HCT116 (cell line): ENCODE results near the gene UNC93B1. TPM values are rescaled to one million over a fixed set of nuclear protein-coding genes. Genes with fewer than 3 reads are reported as not detected.
"Not testable (repeated sequence)": the region's sequence is repeated elsewhere in the genome, so short reads cannot be mapped to it uniquely, and the experiment has no call there.

Source experiments
- ATAC-seq: fragments of 200-7000 bp; cut with Tn5 transposase; 2 replicates; pipeline ENCODE4 v1.9.1; 2020; ENCODE audit warnings: mild to moderate bottlenecking, moderate library complexity
- BruUV-seq: library from RNA; stranded (reverse); fragments of 400-500 nt; replicated peaks from 2 replicates; lab custom pipeline; 2021; lab: Mats Ljungman, UMichigan
- CTCF ChIA-PET: fragments of 300-600 bp; sonication (Branson Sonifier 250); formaldehyde crosslinking; loops from one replicate; lab custom pipeline; 2021; ENCODE audit warnings: antibody characterized with exemption; lab: Charles Lee
- POLR2A ChIA-PET: fragments of 300-600, 350-600 bp; sonication (Branson Sonifier 250); formaldehyde crosslinking; loops from one replicate; lab custom pipeline; 2021; ENCODE audit warnings: antibody characterized with exemption; lab: Charles Lee
- RAD21 ChIA-PET, 2 experiments: fragments of 300-600 bp; sonication (Branson Sonifier 250); formaldehyde crosslinking; loops; one replicate each; lab custom pipeline; 2023; ENCODE audit warnings: low total read pairs in 2 of 2; ENCODE audit not compliant: uncharacterized antibody in 2 of 2, unreplicated experiment in 2 of 2, low non-redundant PET in 1 of 2; lab: Charles Lee
- DNase-seq: peaks from one replicate; pipeline ENCODE4 v3.0.0-alpha.2; 2010; ENCODE audit warnings: low read depth, low spot score
- H2AFZ ChIP-seq: fragments of 200-600 bp; shearing (Covaris generic), sonication (generic); 2 replicates; pipeline ENCODE4 v1.6.1; 2017; ENCODE audit warnings: low read depth, mixed run types, mixed read lengths, antibody characterized with exemption, low read length; ENCODE audit not compliant: poor library complexity, severe bottlenecking
- H3K27ac ChIP-seq: 2 replicates; pipeline ENCODE4 v1.5.1; 2012; ENCODE audit warnings: low read depth, low read length
- H3K27me3 ChIP-seq: fragments of 200-600 bp; sonication (generic); 2 replicates; pipeline ENCODE4 v1.6.1; 2016; ENCODE audit warnings: mixed run types, low read length, mixed read lengths; ENCODE audit not compliant: insufficient read depth
- H3K36me3 ChIP-seq, 2 experiments: fragments of 200-500 bp in 1 of 2; fragments of 200-600 bp in 1 of 2; sonication (Bioruptor generic) in 1 of 2; sonication (generic) in 1 of 2; 2 replicates each; pipeline versions ENCODE4 v1.5.1 to v1.6.1; 2014 to 2016; ENCODE audit warnings: low read length in 2 of 2, inconsistent platforms in 1 of 2, mixed read lengths in 1 of 2, mixed run types in 1 of 2; ENCODE audit not compliant: insufficient read depth in 2 of 2, control insufficient read depth in 1 of 2
- H3K4me1 ChIP-seq, 2 experiments: fragments of 200-600 bp in 1 of 2; sonication (generic) in 1 of 2; 2 replicates each; pipeline versions ENCODE4 v1.5.1 to v1.6.1; 2012 to 2017; ENCODE audit warnings: low read length in 2 of 2, inconsistent platforms in 1 of 2, mild to moderate bottlenecking in 1 of 2, mixed read lengths in 1 of 2, mixed run types in 1 of 2, moderate library complexity in 1 of 2; ENCODE audit not compliant: insufficient read depth in 2 of 2, control insufficient read depth in 1 of 2
- H3K4me2 ChIP-seq: fragments of 200-600 bp; sonication (generic); 2 replicates; pipeline ENCODE4 v1.6.1; 2017; ENCODE audit warnings: mixed run types, low read length, mixed read lengths
- H3K4me3 ChIP-seq, 2 experiments: fragments of 200-600 bp in 1 of 2; sonication (generic) in 1 of 2; replicated peaks in 1 of 2; 2 replicates each; pipeline ENCODE4 v1.5.1; 2011 to 2016; ENCODE audit warnings: low read length in 2 of 2, control low read depth in 1 of 2, low read depth in 1 of 2, mild to moderate bottlenecking in 1 of 2, mixed read lengths in 1 of 2, mixed run types in 1 of 2
- H3K79me2 ChIP-seq: fragments of 200-600 bp; sonication (generic); 2 replicates; pipeline ENCODE4 v1.6.1; 2017; ENCODE audit warnings: mild to moderate bottlenecking, mixed run types, low read length, moderate library complexity, mixed read lengths; ENCODE audit not compliant: insufficient read depth
- H3K9ac ChIP-seq: fragments of 200-600 bp; sonication (generic); 2 replicates; pipeline ENCODE4 v1.6.1; 2016; ENCODE audit warnings: low read length, mixed read lengths
- H3K9me2 ChIP-seq: fragments of 200-600 bp; sonication (generic), shearing (Covaris generic); 2 replicates; pipeline ENCODE4 v1.6.1; 2017; ENCODE audit warnings: mixed run types, mild to moderate bottlenecking, moderate library complexity; ENCODE audit not compliant: insufficient read depth
- H3K9me3 ChIP-seq, 2 experiments: fragments of 200-500 bp in 1 of 2; fragments of 200-600 bp in 1 of 2; sonication (Bioruptor generic) in 1 of 2; sonication (generic) in 1 of 2; 2 replicates each; pipeline ENCODE4 v1.6.1; 2014 to 2017; ENCODE audit warnings: low read length in 2 of 2, mixed read lengths in 2 of 2, inconsistent platforms in 1 of 2, low read depth in 1 of 2, mild to moderate bottlenecking in 1 of 2, mixed run types in 1 of 2, moderate library complexity in 1 of 2; ENCODE audit not compliant: control insufficient read depth in 1 of 2, insufficient read depth in 1 of 2
- H4K20me1 ChIP-seq: fragments of 200-600 bp; sonication (generic), shearing (Covaris generic); 2 replicates; pipeline ENCODE4 v1.6.1; 2017; ENCODE audit warnings: mixed run types, mild to moderate bottlenecking, moderate library complexity; ENCODE audit not compliant: insufficient read depth
- CBX3 ChIP-seq: IDR thresholded peaks from 2 replicates; pipeline ENCODE4 v1.6.1; 2012; ENCODE audit warnings: low read depth
- CEBPB ChIP-seq: IDR thresholded peaks from 2 replicates; pipeline ENCODE4 v1.6.1; 2012; ENCODE audit warnings: low read depth
- CTCF ChIP-seq, 3 experiments: fragments of 200-600 bp in 1 of 3; sonication (generic) in 1 of 3; IDR thresholded peaks in 2 of 3; conservative IDR thresholded peaks in 1 of 3; 2 replicates each; pipeline ENCODE4 v1.5.1; 2012 to 2017; ENCODE audit warnings: low read depth in 2 of 3, low read length in 2 of 3, antibody characterized with exemption in 1 of 3, borderline replicate concordance in 1 of 3, control low read depth in 1 of 3, mild to moderate bottlenecking in 1 of 3, mixed read lengths in 1 of 3, mixed run types in 1 of 3, moderate library complexity in 1 of 3; ENCODE audit not compliant: insufficient read depth in 1 of 3
- EGR1 ChIP-seq: IDR thresholded peaks from 2 replicates; pipeline ENCODE4 v1.6.1; 2012; ENCODE audit warnings: low read depth
- ELF1 ChIP-seq: IDR thresholded peaks from 2 replicates; pipeline ENCODE4 v1.6.1; 2012; ENCODE audit warnings: low read depth, borderline replicate concordance
- EZH2phosphoT487 ChIP-seq: fragments of 200-600 bp; IDR thresholded peaks from 2 replicates; pipeline ENCODE4 v1.6.1; 2018; ENCODE audit warnings: antibody characterized with exemption, borderline replicate concordance
- FOSL1 ChIP-seq: IDR thresholded peaks from 2 replicates; pipeline ENCODE4 v1.6.1; 2012; ENCODE audit warnings: low read depth
- JUND ChIP-seq: IDR thresholded peaks from 2 replicates; pipeline ENCODE4 v1.6.1; 2012
- SIN3A ChIP-seq: IDR thresholded peaks from 2 replicates; pipeline ENCODE4 v1.6.1; 2012; ENCODE audit warnings: low read depth
- SP1 ChIP-seq: IDR thresholded peaks from 2 replicates; pipeline ENCODE4 v1.6.1; 2012; ENCODE audit warnings: low read depth
- SRF ChIP-seq: IDR thresholded peaks from 2 replicates; pipeline ENCODE4 v1.6.1; 2012; ENCODE audit warnings: low read depth
- ZFX ChIP-seq: fragments of 450-650 bp; IDR thresholded peaks from 2 replicates; pipeline ENCODE4 v1.6.1; 2017
- intact Hi-C: fragments of 100-400 bp; cut with micrococcal nuclease; formaldehyde crosslinking; loops from 2 replicates; pipeline ENCODE4 v1.10.0; 2022
- total RNA-seq: library from RNA; stranded (reverse); gene quantifications from one replicate; pipeline ENCODE4 v1.2.1, GENCODE V29; 2021; ENCODE audit not compliant: unreplicated experiment
- TF ChIP-seq, protein P1 (sequence below): IDR thresholded peaks from 2 replicates; pipeline ENCODE4 v1.6.1; 2011; ENCODE audit warnings: mild to moderate bottlenecking, low read length, moderate library complexity; ENCODE audit not compliant: insufficient replicate concordance; ENCODE audit errors: extremely low read depth

Gene UNC93B1
- total RNA-seq, 1 experiment from 2014 or later, result 72.9 TPM

- DNase-seq (no peak), ATAC-seq (no peak)
- Histone ChIP-seq H3K9ac (no peak overlapping the region), H3K9me3 (no peaks in the 10 kb centered on the region), H4K20me1 (no peaks in the 10 kb centered on the region), H2AFZ (no peak overlapping the region), H3K4me1 (peaks cover 5% of the 10 kb centered on the region in 2 experiments; a peak in 3 of 4 replicates), H3K27me3 (no peaks in the 10 kb centered on the region), H3K4me3 (no peak overlapping the region), H3K4me2 (no peak overlapping the region), H3K9me2 (no peaks in the 10 kb centered on the region)
- ChIA-PET RAD21 (no interaction called here), POLR2A (no interaction called here)
- intact Hi-C loops, result no loop called here
- BruUV-seq, result no TSS peak
- TF ChIP-seq ELF1 (no peak), SRF (no peak), FOSL1 (no peak), EGR1 (no peak), CBX3 (no peak), CTCF (IDR thresholded peaks at IDR 0.05 in 2 of 3, conservative IDR thresholded peaks at IDR 0.05 in 1 of 3; ENCODE audit: borderline replicate concordance in 1 of 3, insufficient read depth in 1 of 3, low read depth in 2 of 3, low read length in 2 of 3) (no peak), EZH2phosphoT487 (no peak), SIN3A (no peak), JUND (no peak), SP1 (no peak), CEBPB (no peak), ZFX (no peak)
- TF ChIP-seq, protein P1, sequence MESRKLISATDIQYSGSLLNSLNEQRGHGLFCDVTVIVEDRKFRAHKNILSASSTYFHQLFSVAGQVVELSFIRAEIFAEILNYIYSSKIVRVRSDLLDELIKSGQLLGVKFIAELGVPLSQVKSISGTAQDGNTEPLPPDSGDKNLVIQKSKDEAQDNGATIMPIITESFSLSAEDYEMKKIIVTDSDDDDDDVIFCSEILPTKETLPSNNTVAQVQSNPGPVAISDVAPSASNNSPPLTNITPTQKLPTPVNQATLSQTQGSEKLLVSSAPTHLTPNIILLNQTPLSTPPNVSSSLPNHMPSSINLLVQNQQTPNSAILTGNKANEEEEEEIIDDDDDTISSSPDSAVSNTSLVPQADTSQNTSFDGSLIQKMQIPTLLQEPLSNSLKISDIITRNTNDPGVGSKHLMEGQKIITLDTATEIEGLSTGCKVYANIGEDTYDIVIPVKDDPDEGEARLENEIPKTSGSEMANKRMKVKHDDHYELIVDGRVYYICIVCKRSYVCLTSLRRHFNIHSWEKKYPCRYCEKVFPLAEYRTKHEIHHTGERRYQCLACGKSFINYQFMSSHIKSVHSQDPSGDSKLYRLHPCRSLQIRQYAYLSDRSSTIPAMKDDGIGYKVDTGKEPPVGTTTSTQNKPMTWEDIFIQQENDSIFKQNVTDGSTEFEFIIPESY, result no peak
- TF ChIP-seq, all 23 proteins: peak for 0
- CTCF ChIA-PET, result no interaction called here
- H3K79me2 ChIP-seq, result no peaks in the 10 kb centered on the region
- no peak overlapping the region for H3K27ac ChIP-seq
- H3K36me3 ChIP-seq, result no peaks in the 10 kb centered on the region
Measured at GRCh38 chr11:67983951-67984350, 19.9 kb downstream of the UNC93B1 start.

- H3K4me2 ChIP-seq, BruUV-seq, H3K4me3 ChIP-seq, DNase-seq, H3K27ac ChIP-seq, H4K20me1 ChIP-seq, H3K9me3 ChIP-seq, CTCF ChIA-PET, intact Hi-C loops, RAD21 ChIA-PET, H3K79me2 ChIP-seq, POLR2A ChIA-PET, H2AFZ ChIP-seq, H3K9ac ChIP-seq, H3K27me3 ChIP-seq, H3K36me3 ChIP-seq, H3K9me2 ChIP-seq, ATAC-seq: not testable (repeated sequence)
- H3K4me1 ChIP-seq, result peaks cover 14 to 15% of the 10 kb centered on the region in 2 experiments; a peak in 3 of 4 replicates
Measured at GRCh38 chr11:67982255-67982857, 21.5 kb downstream of the UNC93B1 start.
